ENCODE data around the gene SERINC3.

DNA sequence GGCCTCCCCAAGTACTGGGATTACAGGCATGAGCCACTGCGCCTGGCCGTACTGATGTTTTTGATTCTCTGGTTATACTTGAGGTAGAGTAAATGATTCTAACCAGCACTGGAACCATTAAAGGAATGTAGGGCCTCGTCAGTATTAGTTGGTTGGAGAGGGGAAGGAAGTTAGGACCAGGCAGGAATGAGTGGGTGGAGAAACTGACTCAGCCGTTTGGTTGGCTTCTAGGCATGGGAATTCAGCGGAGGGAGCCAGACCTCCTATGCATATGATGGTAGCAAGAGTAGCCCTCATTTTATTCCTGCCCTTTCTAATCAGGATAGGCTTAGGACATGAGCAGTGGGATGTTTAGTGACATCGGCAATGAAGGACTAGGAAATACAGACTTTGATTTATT is 19.0 kb upstream of the SERINC3 start:
- TF ChIP-seq EZH2 (IDR thresholded peaks at IDR 0.05; ENCODE audit: insufficient read depth, low read length), result no peak
- TF ChIP-seq, protein P1, sequence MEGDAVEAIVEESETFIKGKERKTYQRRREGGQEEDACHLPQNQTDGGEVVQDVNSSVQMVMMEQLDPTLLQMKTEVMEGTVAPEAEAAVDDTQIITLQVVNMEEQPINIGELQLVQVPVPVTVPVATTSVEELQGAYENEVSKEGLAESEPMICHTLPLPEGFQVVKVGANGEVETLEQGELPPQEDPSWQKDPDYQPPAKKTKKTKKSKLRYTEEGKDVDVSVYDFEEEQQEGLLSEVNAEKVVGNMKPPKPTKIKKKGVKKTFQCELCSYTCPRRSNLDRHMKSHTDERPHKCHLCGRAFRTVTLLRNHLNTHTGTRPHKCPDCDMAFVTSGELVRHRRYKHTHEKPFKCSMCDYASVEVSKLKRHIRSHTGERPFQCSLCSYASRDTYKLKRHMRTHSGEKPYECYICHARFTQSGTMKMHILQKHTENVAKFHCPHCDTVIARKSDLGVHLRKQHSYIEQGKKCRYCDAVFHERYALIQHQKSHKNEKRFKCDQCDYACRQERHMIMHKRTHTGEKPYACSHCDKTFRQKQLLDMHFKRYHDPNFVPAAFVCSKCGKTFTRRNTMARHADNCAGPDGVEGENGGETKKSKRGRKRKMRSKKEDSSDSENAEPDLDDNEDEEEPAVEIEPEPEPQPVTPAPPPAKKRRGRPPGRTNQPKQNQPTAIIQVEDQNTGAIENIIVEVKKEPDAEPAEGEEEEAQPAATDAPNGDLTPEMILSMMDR (IDR thresholded peaks at IDR 0.05; ENCODE audit: insufficient read depth, low read depth, low read length), result no peak

Measured in astrocyte (in vitro differentiated cells and primary cell).